Dermis microvascular lymphatic vessel endothelial cell (primary cell): ENCODE results near the gene TMEM191B. TPM values are rescaled to one million over a fixed set of nuclear protein-coding genes. Genes with fewer than 3 reads are reported as not detected.
"Not testable (repeated sequence)": the region's sequence is repeated elsewhere in the genome, so short reads cannot be mapped to it uniquely, and the experiment has no call there.

ENCODE experiments used
- DNase-seq, 2 donors: peaks; one replicate each; pipeline versions ENCODE4 v3.0.0 to v3.0.0-alpha.2; 2010; ENCODE audit warnings: low read depth in 2 of 2
- total RNA-seq: library from RNA; depleted of rRNA; stranded (reverse); fragments of >200 nt; gene quantifications from 2 replicates; pipeline ENCODE4 v1.2.1, GENCODE V29; 2014

TMEM191B gene
- total RNA-seq, 1 donor from 2014 or later = 0.77 TPM

DNA sequence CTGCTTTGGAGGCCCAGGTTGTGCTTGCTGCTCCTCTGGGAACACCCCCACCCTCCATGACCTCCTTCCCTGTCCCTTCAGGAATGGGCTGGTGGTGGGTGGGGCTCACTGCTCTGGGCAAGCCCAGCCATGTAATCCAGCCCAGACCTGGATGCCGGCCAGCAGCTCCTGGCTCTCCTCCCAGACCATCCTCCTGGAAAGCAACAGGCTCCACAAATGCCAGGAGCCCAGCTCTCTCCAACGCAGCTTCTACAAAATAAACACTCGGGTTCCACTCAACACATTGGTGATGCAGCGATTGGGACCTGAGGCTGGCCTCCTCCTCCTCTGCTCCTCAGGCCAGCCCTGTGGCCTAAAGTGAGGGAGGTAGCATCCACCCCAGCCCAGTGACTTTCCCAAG, 30.9 kb downstream of the TMEM191B start:
- not testable (repeated sequence) for DNase-seq

DNA sequence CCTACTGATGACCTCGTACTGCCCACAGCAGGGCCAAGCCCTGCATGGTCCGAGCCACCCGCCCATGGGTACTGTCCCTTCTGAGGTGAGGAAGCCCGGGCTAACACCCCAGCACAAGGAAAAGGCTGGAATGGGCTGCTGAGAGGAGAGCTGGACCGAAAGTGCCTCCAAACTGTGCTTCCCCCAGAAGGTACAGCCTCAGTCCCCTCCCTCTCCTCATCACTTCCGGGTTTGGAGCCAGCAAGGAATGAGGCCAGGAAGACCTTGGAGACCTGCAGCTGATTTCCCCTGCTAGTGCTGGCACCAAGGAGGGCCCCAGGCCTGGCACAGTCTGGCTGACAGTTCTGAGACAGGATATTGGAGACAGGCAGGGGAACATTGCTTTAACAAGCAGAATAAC, 31.3 kb downstream of the TMEM191B start:
- not testable (repeated sequence) for DNase-seq

DNA sequence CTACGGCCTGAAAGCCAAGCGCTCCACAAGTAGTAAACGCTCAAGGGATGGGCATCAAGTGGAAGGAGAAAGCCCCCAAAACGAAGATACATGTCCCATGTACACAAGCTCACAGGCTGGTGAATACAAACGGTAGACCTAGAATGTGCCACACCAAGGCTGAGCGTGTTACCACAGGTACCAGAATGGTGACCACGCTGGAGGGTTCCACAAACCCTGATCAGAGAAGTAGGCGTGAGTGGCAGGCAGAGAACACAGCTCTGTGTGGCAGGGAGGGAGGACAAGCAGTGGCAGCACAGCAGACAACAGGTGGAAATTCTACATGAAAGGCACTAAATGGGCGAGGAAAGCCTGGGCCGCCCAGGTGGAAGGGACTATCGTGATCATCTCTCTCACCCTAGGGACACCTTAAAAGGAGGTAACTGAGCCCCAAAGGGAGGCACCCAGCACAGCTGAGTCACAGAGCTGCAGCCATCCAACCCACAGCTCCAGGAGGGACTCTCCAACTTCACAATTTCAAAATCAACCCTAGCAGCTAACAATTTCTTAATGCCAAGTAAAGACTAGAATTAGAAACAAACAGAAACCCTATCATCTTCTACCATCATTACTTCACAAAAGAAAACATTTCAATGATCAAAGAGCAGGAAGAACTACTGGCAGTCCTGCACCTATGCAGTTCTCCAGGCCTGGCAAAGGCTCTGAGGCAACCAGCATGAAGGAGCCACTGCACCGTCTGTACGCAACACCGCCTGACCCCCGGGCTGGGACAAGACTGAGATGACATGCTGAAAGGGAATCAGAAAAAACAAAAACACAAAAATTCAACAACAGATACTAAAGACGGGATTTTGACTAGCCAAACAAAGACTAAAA, 32.7 kb downstream of the TMEM191B start:
- DNase-seq = not testable (repeated sequence)

DNA sequence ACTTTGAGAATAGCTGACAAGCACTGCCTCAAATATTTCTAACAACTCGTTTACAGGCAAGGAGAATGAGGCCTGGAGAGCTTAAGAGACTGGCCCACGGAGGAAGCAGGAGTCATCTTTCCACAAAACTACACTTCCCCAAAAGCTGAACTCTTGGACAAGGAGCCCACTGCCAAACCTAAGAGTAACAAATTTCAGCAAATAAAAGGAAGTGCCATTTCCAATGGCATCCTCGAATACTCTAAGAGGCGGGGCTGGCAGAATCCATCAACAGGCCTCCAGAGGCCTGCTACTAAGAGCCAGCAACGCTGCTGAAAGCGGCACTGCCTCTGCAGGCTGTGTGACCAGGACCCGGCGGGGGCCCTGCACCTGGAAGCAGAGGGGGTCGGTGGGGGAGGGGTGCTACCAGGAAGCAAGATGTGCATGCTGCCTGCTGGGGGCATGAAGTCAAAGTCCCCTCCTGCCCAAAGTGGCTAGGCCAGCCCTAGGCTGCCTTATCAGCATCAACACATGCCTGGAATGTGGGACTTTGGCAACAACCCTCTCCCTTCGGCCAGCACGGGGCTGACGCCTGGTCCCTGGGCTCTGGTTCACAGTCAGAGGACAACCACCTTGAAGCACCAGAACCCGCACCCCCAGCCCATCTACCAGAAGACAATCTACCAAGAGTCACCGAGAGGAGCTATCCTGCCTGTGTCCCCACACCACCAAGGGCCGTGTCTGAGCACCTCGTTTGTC, 43.1 kb downstream of the TMEM191B start:
- not testable (repeated sequence) for DNase-seq

DNA sequence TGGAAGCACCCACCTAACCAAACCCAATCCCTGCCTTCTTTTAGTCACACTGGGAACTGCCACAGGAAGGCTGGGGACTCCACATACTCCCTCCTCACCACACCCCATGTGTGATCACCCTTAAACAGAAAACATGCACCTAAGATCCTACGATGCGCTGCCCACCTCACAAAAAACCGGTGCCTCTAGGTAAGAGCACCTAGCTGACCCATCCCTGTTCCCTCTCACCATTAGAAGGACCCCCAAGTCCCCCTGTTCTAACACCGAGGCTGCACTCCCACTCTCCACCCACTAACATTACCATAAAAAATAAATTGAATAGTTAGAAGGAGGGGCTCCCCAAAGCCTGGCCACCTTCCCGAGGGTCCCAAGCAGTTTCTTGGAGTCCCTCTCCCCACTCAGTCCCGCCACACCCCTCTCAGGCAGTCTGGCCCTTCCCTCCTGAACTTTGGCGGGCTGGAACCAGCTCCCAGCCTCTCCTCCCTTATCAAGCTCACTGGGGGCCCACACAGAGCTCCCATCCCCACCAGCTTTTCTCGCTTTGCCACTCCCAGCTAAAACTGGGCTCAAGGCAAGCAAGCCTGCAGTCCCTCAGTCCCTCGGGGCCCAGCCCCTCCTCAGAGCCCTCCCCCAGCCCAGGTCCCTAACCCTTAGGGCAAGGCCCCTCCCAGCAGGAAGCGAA, 46.0 kb downstream of the TMEM191B start:
- not testable (repeated sequence) for DNase-seq

DNA sequence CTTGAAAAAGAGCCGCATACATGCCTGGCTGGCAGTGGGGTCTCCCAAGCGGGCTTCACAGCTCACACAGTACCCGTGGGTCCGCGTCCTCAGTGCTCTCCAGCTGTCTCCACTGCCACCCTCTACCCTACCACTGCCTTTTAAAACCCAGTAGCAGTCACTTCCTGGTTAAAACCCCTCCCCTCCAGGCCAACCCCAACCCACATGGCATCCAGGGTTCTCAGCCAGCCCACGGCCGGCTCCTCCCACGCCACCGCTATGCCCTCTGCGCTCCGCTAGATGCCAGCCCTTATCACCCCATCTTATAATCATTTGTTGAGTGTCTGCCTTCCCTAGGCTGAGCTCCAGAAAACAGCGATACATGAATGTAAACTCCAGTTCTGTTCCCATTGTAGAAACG, 47.0 kb downstream of the TMEM191B start:
- DNase-seq = not testable (repeated sequence)

DNA sequence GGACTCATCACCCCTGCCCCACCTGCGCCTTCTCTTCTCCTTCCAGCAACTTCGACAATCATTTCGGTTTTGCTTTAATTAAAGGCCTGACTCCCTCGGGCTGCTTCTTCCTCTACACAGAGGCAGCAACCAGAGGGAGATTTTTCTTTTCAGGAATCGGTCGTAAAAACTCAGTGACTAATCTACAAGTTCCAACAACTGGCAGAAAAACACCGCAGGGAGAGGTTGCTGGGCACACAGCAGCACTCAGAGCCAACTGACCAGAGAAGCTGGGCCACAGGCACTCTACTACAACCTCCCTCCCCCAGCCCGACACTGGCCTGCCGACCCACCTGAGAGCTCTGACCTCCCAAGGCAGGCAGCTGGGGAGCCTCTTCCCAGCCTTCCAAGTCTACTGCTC, 48.1 kb downstream of the TMEM191B start:
- not testable (repeated sequence) for DNase-seq

DNA sequence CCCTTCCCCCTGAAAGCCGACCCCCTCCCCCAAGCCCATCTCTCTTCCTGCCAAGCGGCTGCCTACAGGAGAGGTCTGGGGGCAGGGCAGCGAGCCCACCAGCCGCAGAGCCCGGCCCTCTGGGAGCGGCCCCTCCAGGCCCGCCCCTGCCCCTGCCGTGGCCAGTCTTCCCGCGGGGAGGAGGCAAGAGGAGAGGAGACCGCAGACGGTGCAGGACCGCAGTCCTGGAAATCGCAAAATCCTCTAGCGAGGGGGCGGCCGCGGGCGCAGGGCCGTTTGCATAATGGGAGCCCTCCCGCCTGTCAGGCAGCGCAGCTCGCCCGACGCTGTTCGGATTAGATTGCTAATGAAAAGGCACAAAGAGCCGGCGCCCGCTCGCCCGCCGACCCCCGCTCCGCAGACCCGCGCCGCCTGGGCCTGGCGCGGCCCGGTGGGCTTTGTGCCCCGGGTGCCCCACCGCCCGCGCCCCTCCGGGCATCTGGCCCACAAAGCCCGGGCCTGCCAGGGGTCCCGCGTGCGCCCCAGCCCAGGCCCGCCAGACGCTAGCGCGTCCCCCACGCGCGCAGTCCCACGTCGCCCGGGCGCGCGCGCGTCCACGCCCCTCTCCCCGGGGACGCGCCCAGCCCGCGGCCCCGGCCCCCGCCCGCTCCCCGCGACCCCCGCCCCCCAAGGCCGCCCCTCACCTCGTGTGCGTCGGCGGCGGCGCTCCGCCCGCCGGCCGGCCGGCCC, 49.7 kb downstream of the TMEM191B start:
- not testable (repeated sequence) for DNase-seq

DNA sequence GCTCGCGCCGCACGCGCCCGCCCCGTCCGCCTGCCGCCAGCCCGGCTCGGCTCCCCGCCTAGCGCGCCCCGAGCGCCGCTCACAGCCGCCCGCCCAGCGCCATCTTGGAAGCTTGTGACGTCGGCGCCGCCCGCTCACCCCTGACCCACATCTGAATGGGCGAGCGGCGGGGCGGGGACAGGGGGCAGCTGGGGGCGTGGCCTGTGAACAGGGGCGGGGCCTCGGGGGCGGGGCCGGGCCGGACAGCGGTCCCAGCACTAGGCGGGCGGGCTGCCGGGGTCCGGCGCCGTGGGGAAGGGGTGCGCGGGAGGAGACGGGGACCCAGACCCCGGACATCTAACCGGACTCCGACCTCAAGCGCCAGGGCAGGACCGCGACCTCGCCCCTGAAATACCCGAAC, 50.2 kb downstream of the TMEM191B start:
- peak in 1 of 2 donors; percentile 31 for DNase-seq

Other genes starting within 250 kb of the TMEM191B start
- not detected in 2 replicates for gene GGTLC3, start 9.6 kb upstream of the TMEM191B start, total RNA-seq
- 0.25 and 0.26 TPM in 2 replicates for gene RIMBP3, start 84.1 kb downstream of the TMEM191B start, total RNA-seq